ENCODE data around the gene C10orf67.

C10orf67 gene

GRCh38 chr10:23318359-23318758 lies 26.2 kb downstream of the C10orf67 start:
- no peaks in the 10 kb centered on the region for H3K27me3 ChIP-seq (ENCODE audit: insufficient read depth, poor library complexity, severe bottlenecking)
- no peak for DNase-seq (ENCODE audit: low read depth in 1 of 2, low spot score in 1 of 2)
- no peak overlapping the region for H3K4me3 ChIP-seq (replicated peaks; ENCODE audit: insufficient read depth, low read length)
- H3K27ac ChIP-seq (replicated peaks) = no peak overlapping the region
- TF ChIP-seq REST (IDR thresholded peaks at IDR 0.05; ENCODE audit: insufficient replicate concordance, low read depth) (no peak), SPI1 (IDR thresholded peaks at IDR 0.05; ENCODE audit: borderline replicate concordance, low read depth) (no peak), POLR2AphosphoS5 (IDR thresholded peaks at IDR 0.05; ENCODE audit: low read depth) (no peak), GABPA (IDR thresholded peaks at IDR 0.05; ENCODE audit: low read depth) (no peak)

GRCh38 chr10:23317416-23317815 lies 27.2 kb downstream of the C10orf67 start:
- H3K4me3 ChIP-seq (replicated peaks; ENCODE audit: insufficient read depth, low read length) = no peak overlapping the region
- H3K27ac ChIP-seq (replicated peaks) = no peak overlapping the region
- TF ChIP-seq CTCF (IDR thresholded peaks at IDR 0.05; ENCODE audit: insufficient read depth, low read length) = no peak
- no peak for TF ChIP-seq SPI1 (IDR thresholded peaks at IDR 0.05; ENCODE audit: borderline replicate concordance, low read depth)
- no peak for TF ChIP-seq REST (IDR thresholded peaks at IDR 0.05; ENCODE audit: insufficient replicate concordance, low read depth)
- no peak for TF ChIP-seq POLR2AphosphoS5 (IDR thresholded peaks at IDR 0.05; ENCODE audit: low read depth)
- TF ChIP-seq GABPA (IDR thresholded peaks at IDR 0.05; ENCODE audit: low read depth) = no peak
- no peaks in the 10 kb centered on the region for H3K27me3 ChIP-seq (ENCODE audit: insufficient read depth, poor library complexity, severe bottlenecking)
- no peak for DNase-seq (ENCODE audit: low read depth in 1 of 2, low spot score in 1 of 2)

- no peak for TF ChIP-seq CTCF (IDR thresholded peaks at IDR 0.05; ENCODE audit: insufficient read depth, low read length)
- no peak for TF ChIP-seq SPI1 (IDR thresholded peaks at IDR 0.05; ENCODE audit: borderline replicate concordance, low read depth)
- no peak for TF ChIP-seq REST (IDR thresholded peaks at IDR 0.05; ENCODE audit: insufficient replicate concordance, low read depth)
- no peak for TF ChIP-seq POLR2AphosphoS5 (IDR thresholded peaks at IDR 0.05; ENCODE audit: low read depth)
- TF ChIP-seq GABPA (IDR thresholded peaks at IDR 0.05; ENCODE audit: low read depth) = no peak
- H3K27ac ChIP-seq (replicated peaks) = no peak overlapping the region
- DNase-seq (ENCODE audit: low read depth in 1 of 2, low spot score in 1 of 2) = no peak
- H3K4me3 ChIP-seq (replicated peaks; ENCODE audit: insufficient read depth, low read length) = no peak overlapping the region
- no peaks in the 10 kb centered on the region for H3K27me3 ChIP-seq (ENCODE audit: insufficient read depth, poor library complexity, severe bottlenecking)
Measured at GRCh38 chr10:23316406-23316805, 28.2 kb downstream of the C10orf67 start.

All from HL-60 (cell line).